ENCODE results near the gene LMAN2. TPM values are rescaled to one million over a fixed set of nuclear protein-coding genes. Genes with fewer than 3 reads are reported as not detected.

LMAN2 gene
- total RNA-seq, 2 experiments from 2014 or later = 110 to 117 TPM

DNA sequence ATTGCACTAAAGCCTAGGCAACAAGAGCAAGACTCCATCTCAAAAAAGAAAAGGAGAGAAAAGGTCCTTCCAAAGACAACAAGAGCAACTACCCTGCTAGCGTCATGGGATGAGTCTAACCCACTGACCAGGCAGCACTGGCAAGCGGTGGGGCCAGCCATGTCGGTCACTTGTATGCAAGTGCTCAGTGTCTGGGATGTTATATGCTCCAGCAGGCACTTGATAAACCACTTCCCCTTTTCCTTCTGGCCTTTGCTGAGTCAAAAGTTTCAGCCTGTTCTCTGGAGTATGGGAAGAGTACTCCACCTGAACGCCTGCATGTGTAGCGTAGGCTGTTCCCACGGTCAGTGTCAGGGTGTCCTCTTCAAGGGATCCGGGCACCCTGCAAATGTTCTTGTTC, 30.6 kb downstream of the LMAN2 start:
- POLR2A ChIA-PET = no interaction called here
- CTCF ChIA-PET = interaction anchor here (1.0 to 2.0 kb wide), 4 partner anchors 11 to 181 kb away, joined by 3 to 6 read pairs (median 4); no protein-coding TSS in a partner anchor

DNA sequence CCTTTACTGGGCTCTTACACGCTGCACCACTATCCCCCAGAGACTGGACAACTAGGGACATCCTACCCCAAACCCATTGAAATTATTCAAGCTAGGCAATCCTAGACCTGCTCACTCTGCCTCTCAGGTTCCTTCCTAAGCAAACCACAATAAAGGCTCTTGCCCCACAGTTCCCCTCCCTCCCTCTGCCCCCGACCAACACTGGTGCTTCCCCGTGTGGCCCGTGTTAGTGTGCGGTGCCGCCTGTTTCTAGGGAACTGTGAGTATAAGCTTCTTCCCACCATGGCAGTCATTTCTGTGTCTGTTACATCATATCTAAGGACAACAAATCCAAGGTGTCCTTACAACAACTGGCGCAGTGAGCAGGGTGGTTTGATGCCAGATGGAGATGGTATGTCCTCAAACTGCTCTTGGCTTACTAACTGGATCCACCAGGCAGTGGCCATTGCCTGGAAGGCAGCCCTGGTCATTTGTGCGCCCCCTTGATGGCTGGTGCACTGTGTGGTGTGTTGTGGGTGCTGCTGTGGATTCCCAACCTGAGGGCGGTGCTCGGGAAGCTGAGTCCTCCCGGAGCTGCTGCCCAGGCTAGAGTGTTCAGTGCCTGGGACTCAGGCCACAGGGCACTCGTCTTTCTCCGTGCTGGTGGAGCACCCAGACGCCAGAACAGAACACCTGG, 31.4 kb downstream of the LMAN2 start:
- POLR2A ChIA-PET = no interaction called here
- CTCF ChIA-PET = interaction anchor here (1.1 to 4.8 kb wide), 5 partner anchors 8 to 181 kb away, joined by 4 to 23 read pairs (median 6); no protein-coding TSS in a partner anchor

DNA sequence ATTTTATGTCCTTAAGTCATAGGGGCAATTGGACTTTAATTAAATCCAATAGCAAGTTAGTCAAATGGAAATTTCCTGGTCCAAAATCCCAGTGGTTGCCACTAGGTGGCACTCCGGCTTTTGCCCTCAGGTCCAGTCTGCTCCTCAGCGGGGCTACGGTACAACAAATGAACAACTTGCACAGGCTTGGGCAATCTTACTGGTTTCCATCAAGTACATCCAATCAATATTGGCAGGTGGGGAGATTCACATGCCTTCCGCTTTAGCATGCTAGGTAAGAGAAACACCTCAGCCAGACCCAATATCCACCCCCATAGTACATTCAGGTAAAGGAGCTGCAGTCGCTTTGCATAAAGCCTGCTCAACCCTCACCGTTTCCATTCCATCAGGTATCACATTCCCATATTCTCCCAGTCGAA, 33.5 kb downstream of the LMAN2 start:
- CTCF ChIA-PET = interaction anchor here (0.6 to 4.8 kb wide), 20 partner anchors 8 to 140 kb away, joined by 3 to 23 read pairs (median 4); partner anchors contain the start of genes PRELID1 and RAB24
- POLR2A ChIA-PET = no interaction called here

DNA sequence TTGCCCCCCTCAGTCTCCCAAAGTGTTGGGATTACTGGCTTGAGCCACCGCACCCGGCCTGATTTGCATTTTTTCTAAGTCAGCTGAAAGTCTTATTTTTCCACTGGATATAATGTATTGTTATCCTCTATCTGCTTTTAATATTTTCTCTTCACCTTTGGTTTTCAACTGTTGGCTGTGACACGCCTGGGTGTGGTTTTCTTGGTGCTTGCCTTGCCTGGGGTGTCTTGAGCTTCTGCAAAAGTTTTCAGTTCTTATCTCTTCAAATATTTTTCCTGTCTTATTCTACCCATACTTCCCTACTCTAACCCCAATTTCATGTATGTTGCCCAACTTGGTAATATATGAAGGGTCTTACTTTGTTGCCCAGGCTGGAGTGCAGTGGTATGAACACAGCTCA, 35.5 kb downstream of the LMAN2 start:
- POLR2A ChIA-PET = no interaction called here
- CTCF ChIA-PET = interaction anchor here (0.7 to 5.3 kb wide), 6 partner anchors 11 to 139 kb away, joined by 3 to 23 read pairs (median 3); no protein-coding TSS in a partner anchor

DNA sequence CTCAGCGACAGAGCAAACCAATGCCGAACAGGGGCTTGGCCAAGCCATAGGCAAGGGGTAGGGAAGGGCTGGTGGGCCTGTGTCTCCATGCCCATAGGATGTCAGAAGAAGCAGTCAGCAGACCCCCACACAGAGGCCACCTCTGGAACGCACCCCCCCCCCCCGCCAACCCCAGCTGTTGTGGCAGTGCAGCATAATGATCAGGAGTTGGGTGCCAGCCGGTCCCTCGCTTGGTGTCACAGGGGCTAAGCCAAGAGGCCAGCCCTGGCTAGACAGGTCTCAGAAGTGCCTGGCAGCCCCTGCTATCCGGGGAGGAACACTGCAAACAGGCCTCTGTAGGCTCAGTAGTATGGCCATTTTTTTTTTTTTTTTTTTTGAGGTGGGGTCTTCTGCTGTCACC, 36.1 kb downstream of the LMAN2 start:
- CTCF ChIA-PET = interaction anchor here (1.4 to 5.3 kb wide), 3 partner anchors 12 to 88 kb away, joined by 3 to 23 read pairs (median 21); no protein-coding TSS in a partner anchor
- POLR2A ChIA-PET = no interaction called here

DNA sequence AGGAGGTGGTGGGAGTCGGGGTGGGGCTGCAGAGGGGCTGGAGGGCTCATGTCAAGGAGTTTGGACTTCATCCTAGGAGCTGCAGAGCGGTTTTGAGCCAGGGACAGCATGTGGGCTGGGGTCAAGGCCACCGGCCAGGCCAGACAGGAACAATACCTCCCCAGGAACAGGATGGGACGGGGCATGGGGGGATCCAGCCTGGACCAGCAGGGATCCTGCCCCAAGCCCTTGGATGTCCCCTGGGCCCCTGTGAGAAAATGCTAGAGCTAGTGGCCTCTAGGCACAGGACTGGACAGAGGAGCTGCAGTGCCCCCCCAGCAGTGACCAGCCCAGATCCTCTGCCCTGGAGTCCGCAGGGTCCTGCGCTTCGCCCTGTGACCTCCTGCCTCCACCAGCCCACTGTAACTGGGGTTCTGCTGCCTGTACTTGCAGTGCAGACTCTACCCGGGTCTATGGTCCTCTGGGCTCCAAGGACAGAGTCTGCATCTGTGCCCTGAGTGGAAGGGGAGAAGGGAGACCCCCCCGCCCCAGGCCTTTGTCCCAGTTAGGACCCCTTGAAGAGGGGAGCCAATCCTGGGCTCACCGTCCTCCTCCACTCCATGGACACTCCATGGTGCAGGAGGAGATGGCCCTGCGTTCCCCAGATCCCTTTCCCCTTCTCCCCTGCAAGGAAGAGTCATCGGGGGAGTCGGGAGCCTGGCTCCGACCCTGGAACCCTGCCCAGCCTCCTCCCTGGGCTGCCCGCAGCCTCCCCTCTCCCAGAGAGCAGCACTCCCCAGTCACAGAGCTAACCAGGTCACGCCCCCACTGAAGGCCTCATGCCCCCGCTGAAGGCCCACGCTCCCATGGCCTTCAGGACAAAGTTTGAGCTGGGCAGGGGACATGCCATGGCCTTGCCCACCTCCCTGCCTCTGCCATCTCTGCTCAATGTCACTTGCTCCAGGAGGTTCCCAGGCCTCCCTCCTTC, 36.8 kb downstream of the LMAN2 start:
- ChIA-PET POLR2A (no interaction called here), CTCF (interaction anchor here (0.6 to 5.3 kb wide), 5 partner anchors 13 to 355 kb away, joined by 3 to 21 read pairs (median 4); no protein-coding TSS in a partner anchor)

DNA sequence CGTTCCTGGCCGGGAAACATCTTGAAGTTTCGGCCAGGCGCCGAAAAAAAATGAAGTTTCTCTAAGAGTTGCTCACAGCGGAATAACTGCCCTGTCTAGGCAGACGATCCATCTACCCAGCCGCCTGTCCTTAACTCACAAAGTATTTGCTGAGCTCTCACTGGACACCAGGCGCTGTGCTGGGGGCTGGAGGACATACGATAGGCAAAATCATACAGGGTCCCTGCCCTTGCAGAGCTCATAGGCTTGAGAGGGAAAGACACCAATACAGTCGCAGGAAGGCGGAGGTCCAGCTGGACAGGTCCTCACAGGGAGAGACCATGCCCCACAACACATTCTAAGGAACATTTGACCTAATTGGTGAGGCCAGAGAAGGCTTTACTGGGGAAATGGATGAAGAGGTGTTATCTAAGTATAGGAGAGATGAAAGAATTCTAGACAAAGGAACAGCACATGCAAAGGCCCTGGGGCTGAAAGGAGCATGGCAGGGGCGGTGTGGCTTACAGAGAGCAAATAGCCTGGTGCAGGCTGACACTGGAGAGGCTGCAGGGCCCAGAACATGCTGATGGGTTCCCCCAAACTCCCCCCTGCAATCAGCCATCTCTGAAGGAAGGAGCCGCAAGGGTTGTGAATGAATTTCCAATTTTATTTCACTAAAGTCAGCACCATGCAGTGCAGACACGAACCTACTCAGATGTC, 37.8 kb downstream of the LMAN2 start:
- ChIA-PET POLR2A (interaction anchor here (0.7 to 1.2 kb wide), 3 partner anchors 14 to 190 kb away, joined by 3 to 4 read pairs (median 4); no protein-coding TSS in a partner anchor), CTCF (interaction anchor here (0.6 to 5.3 kb wide), 6 partner anchors 10 to 354 kb away, joined by 3 to 21 read pairs (median 4); partner anchors contain the start of genes PRELID1 and RAB24)

DNA sequence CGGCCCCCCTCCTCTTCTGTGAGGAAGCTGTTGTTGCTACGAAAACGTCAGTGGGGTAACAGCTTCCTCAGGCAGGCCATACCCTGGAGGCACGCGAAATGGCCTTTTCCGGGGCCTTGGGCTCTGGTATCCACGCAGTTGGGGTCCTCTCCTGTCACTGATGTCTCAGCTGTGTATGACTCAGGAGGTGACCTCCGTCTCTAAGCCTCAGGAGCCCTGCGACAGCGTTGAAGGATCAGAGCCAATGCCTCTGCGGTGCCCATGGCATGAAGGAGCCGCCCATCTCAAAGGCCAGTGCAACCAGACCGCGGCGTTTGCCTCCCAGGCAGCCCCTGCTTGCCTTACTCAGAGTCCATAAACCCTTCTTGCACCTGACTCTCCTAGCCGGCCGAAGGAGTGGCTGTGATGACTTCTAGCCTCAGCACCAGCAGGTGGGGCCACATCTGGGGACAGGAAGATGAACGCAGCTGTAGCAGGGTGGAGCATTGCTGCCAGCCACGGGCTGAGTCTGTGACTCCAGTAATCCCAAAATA, 38.8 kb downstream of the LMAN2 start:
- CTCF ChIA-PET = interaction anchor here (0.7 to 5.3 kb wide), 8 partner anchors 9 to 160 kb away, joined by 3 to 21 read pairs (median 4); partner anchors contain the start of genes PRELID1 and RAB24

DNA sequence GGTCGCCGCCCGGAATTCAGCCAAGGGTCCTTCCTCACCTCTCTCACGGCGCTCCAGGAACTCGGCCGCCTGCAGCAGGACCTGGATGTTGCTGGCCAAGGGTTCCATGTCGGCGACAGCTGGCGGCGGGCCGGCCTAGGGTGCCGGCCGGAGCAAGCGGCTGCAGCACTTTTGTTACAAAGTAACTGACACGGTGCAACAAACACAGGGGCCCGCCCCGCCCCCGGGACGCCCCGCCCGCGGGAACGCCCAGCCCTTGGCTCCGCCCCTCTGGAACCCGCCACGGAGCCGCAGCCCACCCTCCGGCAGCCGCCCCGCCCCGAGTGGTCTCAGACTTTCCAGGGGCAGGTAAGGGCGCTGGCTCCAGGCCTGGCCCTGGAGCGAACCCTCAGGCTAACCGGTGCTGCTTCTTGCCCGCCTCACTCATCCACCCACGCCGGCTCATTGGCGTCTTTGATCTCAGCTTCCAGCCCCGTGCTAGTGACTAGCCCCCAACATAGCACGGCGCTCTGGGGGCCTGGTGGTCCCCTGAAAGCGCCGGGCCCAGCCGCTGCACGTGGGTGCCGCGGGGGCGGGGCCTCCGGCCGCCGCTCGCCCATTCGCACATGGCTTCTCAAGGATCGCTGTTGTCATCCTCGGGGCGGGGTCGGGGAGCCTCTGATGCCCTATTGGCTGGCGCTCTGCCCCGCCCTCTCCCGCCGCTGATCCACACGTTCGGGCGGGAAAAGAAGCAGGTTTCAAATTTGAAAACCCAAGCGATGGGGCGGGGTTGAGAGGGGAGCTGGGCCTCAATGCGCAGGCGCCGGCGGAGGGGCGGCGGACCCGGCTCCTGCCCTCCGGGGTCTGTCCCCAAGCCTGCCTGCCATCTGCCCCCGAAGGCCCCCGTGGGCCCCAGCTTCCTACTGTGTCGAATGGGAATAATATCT, 39.5 kb downstream of the LMAN2 start, which contains the start of gene MXD3:
TSS of gene MXD3 (minus strand) at position 176 of the 926 bp plus-strand sequence. CDS start at position 108, 68 bp downstream.
- POLR2A ChIA-PET = interaction anchor here (0.6 to 1.5 kb wide), 3 partner anchors 60 to 186 kb away, joined by 3 to 4 read pairs (median 4); partner anchors contain the start of gene PDLIM7
- CTCF ChIA-PET = interaction anchor here (0.7 to 5.3 kb wide), 6 partner anchors 9 to 120 kb away, joined by 3 to 21 read pairs (median 6); partner anchors contain the start of genes PRELID1 and RAB24

More for the DNA sequence above, 38.8 kb downstream of the LMAN2 start:
- POLR2A ChIA-PET = interaction anchor here (0.7 to 1.5 kb wide), 3 partner anchors 14 to 185 kb away, joined by 3 to 10 read pairs (median 4); partner anchors contain the start of gene PDLIM7

DNA sequence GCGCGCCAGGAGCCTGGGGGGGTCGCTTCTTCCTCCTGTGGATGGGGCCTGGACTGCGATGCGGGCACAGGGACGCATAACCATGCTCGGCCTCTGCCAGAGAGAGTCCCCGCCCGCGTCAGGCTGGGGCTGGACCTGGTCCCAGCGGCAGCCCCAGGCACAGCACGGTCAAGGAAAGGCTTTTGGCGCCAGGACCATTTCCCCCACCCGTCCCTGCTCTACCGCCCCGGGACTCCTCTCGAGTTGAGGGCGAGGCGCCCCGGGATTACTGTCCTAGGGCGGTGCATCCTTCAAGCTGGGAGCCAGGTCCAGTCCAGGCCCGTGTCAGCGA, 40.1 kb downstream of the LMAN2 start:
- CTCF ChIA-PET = interaction anchor here (3.7 to 5.3 kb wide), 2 partner anchors 79 to 92 kb away, joined by 20 to 21 read pairs; no protein-coding TSS in a partner anchor
- POLR2A ChIA-PET = interaction anchor here (0.6 to 1.5 kb wide), 2 partner anchors 161 to 186 kb away, joined by 3 to 4 read pairs; partner anchors contain the start of gene PDLIM7

DNA sequence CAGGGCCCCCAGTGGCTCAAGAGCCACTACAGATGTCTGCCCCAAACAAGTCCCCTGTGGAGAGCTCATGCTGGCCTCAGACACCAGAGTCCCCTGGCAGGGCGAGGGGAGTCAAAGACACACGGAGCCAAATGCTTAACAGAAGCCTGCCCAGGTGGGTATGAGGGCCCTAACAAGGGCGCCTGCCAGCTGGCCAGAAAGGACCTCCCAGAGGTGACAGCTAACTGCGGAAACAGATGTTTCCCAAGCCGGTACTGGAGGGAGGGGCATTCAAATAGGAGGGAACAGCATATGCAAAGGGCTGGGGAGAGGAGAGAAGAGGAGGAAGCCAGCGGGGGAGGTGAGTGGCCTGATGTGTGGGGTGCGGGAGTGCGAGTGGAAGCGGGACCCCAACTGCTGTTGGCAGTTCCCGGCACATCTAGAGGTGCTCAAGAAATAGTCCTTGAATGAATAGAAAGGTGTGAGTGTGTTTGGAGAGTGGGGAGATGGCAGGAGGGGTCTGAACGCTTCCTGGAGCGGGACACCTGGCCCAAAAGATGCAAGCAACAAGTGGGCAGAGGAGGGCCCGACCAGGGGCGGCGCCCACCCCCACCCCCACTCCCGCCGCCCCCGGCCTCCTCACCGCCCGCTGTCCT, 40.6 kb downstream of the LMAN2 start:
- POLR2A ChIA-PET = interaction anchor here (0.6 to 1.5 kb wide), 2 partner anchors 162 to 187 kb away, joined by 3 to 4 read pairs; partner anchors contain the start of gene PDLIM7
- CTCF ChIA-PET = interaction anchor here (0.6 to 3.7 kb wide), 13 partner anchors 18 to 197 kb away, joined by 3 to 27 read pairs (median 6); no protein-coding TSS in a partner anchor

DNA sequence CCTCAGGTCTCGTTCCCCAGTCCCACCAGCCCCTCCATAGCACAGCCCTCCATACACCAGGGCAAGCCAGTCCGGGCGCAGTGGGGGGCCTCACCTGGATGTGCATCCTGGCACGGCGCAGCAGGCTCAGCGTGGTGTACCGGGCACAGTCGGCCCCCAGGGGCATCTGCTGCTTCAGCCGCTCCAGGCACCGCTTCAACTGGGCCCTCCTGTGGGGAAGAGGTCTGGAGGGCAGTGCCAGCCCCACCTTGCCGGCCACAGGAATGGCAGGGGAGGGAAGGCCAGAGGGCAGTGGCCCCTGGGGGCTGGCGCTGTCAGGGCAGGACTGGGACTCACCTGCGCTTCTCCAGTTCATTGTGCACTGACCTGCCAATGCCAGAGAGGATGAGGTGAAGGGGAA, 41.1 kb downstream of the LMAN2 start:
- ChIA-PET POLR2A (no interaction called here), CTCF (interaction anchor here (0.6 to 3.7 kb wide), 31 partner anchors 8 to 200 kb away, joined by 3 to 27 read pairs (median 4); partner anchors contain the start of genes LMAN2, PDLIM7 and PRR7)

DNA sequence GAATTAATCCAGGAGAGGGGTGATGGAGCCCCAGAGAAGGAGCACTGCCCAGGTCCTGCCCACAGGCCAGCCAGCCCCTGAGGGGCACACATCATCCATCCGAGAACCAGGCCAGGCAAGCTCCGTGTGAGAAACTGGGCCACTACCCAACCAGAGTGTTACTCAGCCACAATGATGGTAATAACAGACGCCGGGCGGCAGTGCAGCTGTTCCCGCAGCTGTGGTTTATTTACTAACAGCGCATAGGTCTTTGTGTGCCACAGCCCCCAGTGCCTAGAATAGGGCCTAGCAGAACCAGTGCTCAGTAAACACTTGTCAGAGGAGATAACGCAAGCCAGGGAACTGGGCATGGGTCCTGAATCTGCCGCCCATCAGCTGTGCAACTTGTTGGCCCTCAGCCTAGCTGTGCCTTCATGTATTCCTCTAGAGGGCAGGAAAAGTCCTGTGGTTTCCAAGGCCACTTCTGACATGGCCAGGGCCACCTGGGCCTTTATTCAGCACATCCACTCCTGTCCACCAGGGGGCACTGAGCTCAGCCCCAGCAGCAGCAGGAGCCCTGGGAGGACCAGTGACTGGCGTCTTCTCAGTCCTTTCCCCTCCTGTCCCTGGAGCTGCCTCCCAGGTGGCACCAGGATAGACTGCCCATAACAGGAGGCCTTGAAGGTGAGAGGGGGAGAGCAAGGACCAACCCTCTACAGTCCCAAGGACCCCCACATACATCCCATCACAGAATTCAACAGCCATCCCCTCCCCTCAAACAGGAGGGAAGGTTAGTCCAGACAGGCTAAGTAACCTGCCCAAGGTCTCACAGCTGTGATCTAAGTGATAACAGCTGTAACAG, 41.9 kb downstream of the LMAN2 start:
- POLR2A ChIA-PET = no interaction called here
- CTCF ChIA-PET = interaction anchor here (0.6 to 3.7 kb wide), 33 partner anchors 9 to 199 kb away, joined by 3 to 27 read pairs (median 4); partner anchors contain the start of genes LMAN2, PDLIM7, PRR7 and SLC34A1

DNA sequence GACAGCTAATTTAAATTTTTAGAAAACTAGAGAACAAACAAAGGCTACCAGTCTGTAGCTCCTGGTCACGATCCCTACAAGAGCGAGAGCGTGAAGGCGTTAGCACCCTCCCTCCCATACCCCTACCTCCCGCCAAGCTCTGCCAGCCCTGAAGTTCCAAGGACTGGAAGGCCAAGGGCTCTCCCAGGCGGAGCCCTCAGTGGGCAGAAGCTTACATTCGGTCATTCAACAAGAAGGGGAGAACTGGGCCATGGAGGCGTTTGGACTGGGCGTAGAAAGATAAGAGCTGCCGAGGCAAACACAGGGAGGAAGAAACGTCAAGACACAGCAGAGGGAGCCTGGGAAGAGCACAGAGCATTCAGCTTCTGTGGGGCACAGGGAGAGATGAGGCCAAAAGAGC, 42.7 kb downstream of the LMAN2 start:
- ChIA-PET POLR2A (interaction anchor here (0.7 kb wide), 1 partner anchor 126 kb away, joined by 5 read pairs; no protein-coding TSS in a partner anchor), CTCF (interaction anchor here (0.9 to 3.7 kb wide), 14 partner anchors 9 to 198 kb away, joined by 3 to 27 read pairs (median 8); partner anchors contain the start of genes LMAN2 and PRR7)
